ENCODE measurements around the gene ACOT2.
A peak's percentile ranks its signal among the peaks of the same experiment; 100 is the strongest.
"Not testable (repeated sequence)": the region's sequence is repeated elsewhere in the genome, so short reads cannot be mapped to it uniquely, and the experiment has no call there.

The ACOT2 gene

GRCh38 chr14:73569185-73569958 is at the start of gene ACOT2:
ACOT2 (plus strand) TSS chr14:73569213; CDS start chr14:73569241, 28 bp downstream.
- DNase-seq (ENCODE audit: low spot score), result peak; percentile 92

GRCh38 chr14:73521229-73521628 is 47.8 kb upstream of the ACOT2 start:
- TF ChIP-seq CTCF (IDR thresholded peaks at IDR 0.05; ENCODE audit: extremely low read depth, missing control alignments), result no peak

GRCh38 chr14:73524493-73524892 is 44.5 kb upstream of the ACOT2 start:
- no peak for TF ChIP-seq CTCF (IDR thresholded peaks at IDR 0.05; ENCODE audit: extremely low read depth, missing control alignments)
- DNase-seq (ENCODE audit: low spot score), result peak; percentile 1

More at GRCh38 chr14:73521229-73521628, 47.8 kb upstream of the ACOT2 start:
- DNase-seq (ENCODE audit: low spot score), result no peak

- TF ChIP-seq CTCF (IDR thresholded peaks at IDR 0.05; ENCODE audit: extremely low read depth, missing control alignments), result no peak
- peak; percentile 0 for DNase-seq (ENCODE audit: low spot score)
Observed at GRCh38 chr14:73526036-73526984, 42.7 kb upstream of the ACOT2 start.

- not testable (repeated sequence) for DNase-seq (ENCODE audit: low spot score)
Observed at GRCh38 chr14:73529356-73529755, 39.7 kb upstream of the ACOT2 start.

- DNase-seq (ENCODE audit: low spot score), result not testable (repeated sequence)
Observed at GRCh38 chr14:73531971-73532370, 37.0 kb upstream of the ACOT2 start.

GRCh38 chr14:73537244-73538045 is 31.6 kb upstream of the ACOT2 start:
- not testable (repeated sequence) for DNase-seq (ENCODE audit: low spot score)

GRCh38 chr14:73539017-73539416 is 30.0 kb upstream of the ACOT2 start:
- not testable (repeated sequence) for DNase-seq (ENCODE audit: low spot score)

GRCh38 chr14:73542961-73543360 is 26.1 kb upstream of the ACOT2 start:
- not testable (repeated sequence) for DNase-seq (ENCODE audit: low spot score)

GRCh38 chr14:73545353-73545752 is 23.7 kb upstream of the ACOT2 start:
- not testable (repeated sequence) for DNase-seq (ENCODE audit: low spot score)

- not testable (repeated sequence) for DNase-seq (ENCODE audit: low spot score)
Observed at GRCh38 chr14:73549097-73549496, 19.9 kb upstream of the ACOT2 start.

GRCh38 chr14:73549889-73550524 is 19.0 kb upstream of the ACOT2 start:
- DNase-seq (ENCODE audit: low spot score), result not testable (repeated sequence)

All from GM20000 (cell line).